Hepatocyte (in vitro differentiated cells): Measurements from ENCODE around the gene ITPK1. TPM values are rescaled to one million over a fixed set of nuclear protein-coding genes. Genes with fewer than 3 reads are reported as not detected.

ENCODE experiments used
- DNase-seq: peaks from one replicate; pipeline ENCODE4 v3.0.0-alpha.2; 2016; ENCODE audit warnings: low spot score
- H2AFZ ChIP-seq: fragments of 200-600 bp; sonication (generic); 2 replicates; pipeline ENCODE4 v1.6.0; 2016; ENCODE audit warnings: antibody characterized with exemption, mild to moderate bottlenecking
- H3K27ac ChIP-seq: fragments of 200-600 bp; sonication (generic); 2 replicates; pipeline ENCODE4 v1.5.1; 2016; ENCODE audit warnings: mild to moderate bottlenecking
- H3K27me3 ChIP-seq: fragments of 200-600 bp; sonication (generic); 2 replicates; pipeline ENCODE4 v1.6.1; 2016
- H3K36me3 ChIP-seq: fragments of 200-600 bp; sonication (generic); replicated peaks from 2 replicates; pipeline ENCODE4 v1.5.1; 2016; ENCODE audit warnings: low read depth; ENCODE audit not compliant: insufficient read depth
- H3K4me1 ChIP-seq: fragments of 200-600 bp; sonication (generic); 2 replicates; pipeline ENCODE4 v1.5.1; 2016; ENCODE audit warnings: mild to moderate bottlenecking, moderate library complexity; ENCODE audit not compliant: insufficient read depth
- H3K4me2 ChIP-seq: fragments of 200-600 bp; sonication (generic); 2 replicates; pipeline ENCODE4 v1.6.0; 2016
- H3K4me3 ChIP-seq: fragments of 200-600 bp; sonication (generic); 2 replicates; pipeline ENCODE4 v1.5.1; 2016; ENCODE audit warnings: mild to moderate bottlenecking
- H3K79me2 ChIP-seq: fragments of 200-600 bp; sonication (generic); 2 replicates; pipeline ENCODE4 v1.6.0; 2017; ENCODE audit warnings: mild to moderate bottlenecking
- H3K9me2 ChIP-seq: fragments of 200-600 bp; sonication (generic); replicated peaks from 2 replicates; pipeline ENCODE4 v1.6.0; 2017; ENCODE audit warnings: mild to moderate bottlenecking; ENCODE audit not compliant: insufficient read depth
- H3K9me3 ChIP-seq: fragments of 200-600 bp; sonication (generic); 2 replicates; pipeline ENCODE4 v1.5.1; 2016; ENCODE audit warnings: low read depth, mild to moderate bottlenecking
- H4K20me1 ChIP-seq: fragments of 200-600 bp; sonication (generic); 2 replicates; pipeline ENCODE4 v1.6.0; 2016; ENCODE audit warnings: mild to moderate bottlenecking; ENCODE audit not compliant: insufficient read depth, poor library complexity, severe bottlenecking
- CTCF ChIP-seq: fragments of 200-600 bp; sonication (generic); IDR thresholded peaks from 2 replicates; pipeline ENCODE4 v1.5.1; 2016; ENCODE audit warnings: antibody characterized with exemption, mild to moderate bottlenecking; ENCODE audit not compliant: poor library complexity
- EZH2 ChIP-seq: fragments of 200-600 bp; sonication (generic); IDR thresholded peaks from 2 replicates; pipeline ENCODE4 v1.6.1; 2016; ENCODE audit warnings: antibody characterized with exemption, mild to moderate bottlenecking, borderline replicate concordance
- EZH2phosphoT487 ChIP-seq: fragments of 200-600 bp; sonication (generic); IDR thresholded peaks from one replicate; pipeline ENCODE4 v1.6.1; 2018; ENCODE audit warnings: antibody characterized with exemption, mild to moderate bottlenecking, low read depth, moderate library complexity; ENCODE audit not compliant: unreplicated experiment, severe bottlenecking
- WGBS: methylation state at CpG from one replicate; pipeline ENCODE4 v1.1.6; 2016; ENCODE audit warnings: low lambda C conversion rate; ENCODE audit errors: missing lambda C conversion rate; 5-methylcytosine and 5-hydroxymethylcytosine counted together
- polyA plus RNA-seq: library from polyadenylated mRNA; unstranded; fragments of >200 nt; fragmentation: Nextera tagmentation; extraction: Ambion mirVana; gene quantifications from 2 replicates; pipeline ENCODE4 v1.2.1, GENCODE V29; 2016
- total RNA-seq: library from RNA; depleted of rRNA; stranded (reverse); fragments of >200 nt; gene quantifications from 2 replicates; pipeline ENCODE4 v1.2.3, GENCODE V29; 2014

ITPK1 gene
- total and polyA plus RNA-seq, 2 experiments from 2014 or later, result 49.8 to 66.7 TPM

- DNase-seq, result no peak
- Histone ChIP-seq H4K20me1 (no peaks in the 10 kb centered on the region), H3K4me3 (no peak overlapping the region), H3K4me2 (no peak overlapping the region), H3K79me2 (no peaks in the 10 kb centered on the region), H3K9me2 (no peaks in the 10 kb centered on the region), H3K4me1 (no peaks in the 10 kb centered on the region), H3K27me3 (no peaks in the 10 kb centered on the region), H3K27ac (no peak overlapping the region), H3K9me3 (no peaks in the 10 kb centered on the region), H3K36me3 (no peaks in the 10 kb centered on the region), H2AFZ (no peak overlapping the region)
- TF ChIP-seq CTCF (no peak), EZH2 (no peak), EZH2phosphoT487 (no peak)
- WGBS, result 98% methylated on average over 12 of the region's 12 CpGs
These were observed 170.7 kb downstream of the ITPK1 start for GRCh38 chr14:92944976-92945375.

- no peak overlapping the region for H2AFZ ChIP-seq
- H3K79me2 ChIP-seq, result no peaks in the 10 kb centered on the region
- no peaks in the 10 kb centered on the region for H3K27me3 ChIP-seq
- no peaks in the 10 kb centered on the region for H3K36me3 ChIP-seq
- H3K4me1 ChIP-seq, result no peaks in the 10 kb centered on the region
- TF ChIP-seq EZH2 (no peak), EZH2phosphoT487 (no peak), CTCF (no peak)
- no peaks in the 10 kb centered on the region for H3K9me3 ChIP-seq
- H3K27ac ChIP-seq, result no peak overlapping the region
- no peaks in the 10 kb centered on the region for H4K20me1 ChIP-seq
- no peak overlapping the region for H3K4me3 ChIP-seq
- H3K9me2 ChIP-seq, result no peaks in the 10 kb centered on the region
- DNase-seq, result no peak
- WGBS, result 80% methylated on average over 17 of the region's 17 CpGs
- no peak overlapping the region for H3K4me2 ChIP-seq
These were observed 171.7 kb downstream of the ITPK1 start for GRCh38 chr14:92943855-92944570.

- no peak overlapping the region for H3K4me3 ChIP-seq
- H4K20me1 ChIP-seq, result no peaks in the 10 kb centered on the region
- no peaks in the 10 kb centered on the region for H3K9me3 ChIP-seq
- DNase-seq, result no peak
- no peaks in the 10 kb centered on the region for H3K27me3 ChIP-seq
- H3K27ac ChIP-seq, result no peak overlapping the region
- 95% methylated on average over 30 of the region's 30 CpGs for WGBS
- H3K79me2 ChIP-seq, result no peaks in the 10 kb centered on the region
- TF ChIP-seq EZH2 (no peak), CTCF (no peak)
- H3K9me2 ChIP-seq, result no peaks in the 10 kb centered on the region
- no peak overlapping the region for H2AFZ ChIP-seq
- no peak overlapping the region for H3K4me2 ChIP-seq
- H3K36me3 ChIP-seq, result no peaks in the 10 kb centered on the region
- H3K4me1 ChIP-seq, result no peaks in the 10 kb centered on the region
These were observed 172.6 kb downstream of the ITPK1 start for GRCh38 chr14:92942976-92943710.
